DOHH2 (cell line): ENCODE results near the gene HLCS.

ENCODE experiments used
- H3F3A ChIP-seq: fragments of 200-600 bp; sonication (generic), shearing (Covaris generic); 2 replicates; pipeline ENCODE4 v1.6.0; 2016; ENCODE audit warnings: antibody characterized with exemption, mild to moderate bottlenecking; ENCODE audit not compliant: control insufficient read depth, insufficient read depth
- H3K27ac ChIP-seq: fragments of 200-600 bp; sonication (generic); 2 replicates; pipeline ENCODE4 v1.5.1; 2014; ENCODE audit warnings: low read depth, mild to moderate bottlenecking, low read length, moderate library complexity
- H3K27me3 ChIP-seq: fragments of 200-600 bp; sonication (generic); 2 replicates; pipeline ENCODE4 v1.6.1; 2014; ENCODE audit warnings: mild to moderate bottlenecking, low read length, mixed read lengths; ENCODE audit not compliant: control insufficient read depth
- H3K36me3 ChIP-seq: fragments of 200-600 bp; sonication (generic); 2 replicates; pipeline ENCODE4 v1.6.1; 2014; ENCODE audit warnings: mild to moderate bottlenecking, low read length, moderate library complexity, mixed read lengths; ENCODE audit not compliant: control insufficient read depth
- H3K4me1 ChIP-seq: fragments of 200-600 bp; sonication (generic); 2 replicates; pipeline ENCODE4 v1.6.1; 2014; ENCODE audit warnings: mild to moderate bottlenecking, low read length, mixed read lengths; ENCODE audit not compliant: control insufficient read depth
- H3K4me2 ChIP-seq: fragments of 200-600 bp; sonication (generic); 2 replicates; pipeline ENCODE4 v1.6.0; 2014; ENCODE audit warnings: mild to moderate bottlenecking, low read length, moderate library complexity
- H3K4me3 ChIP-seq: fragments of 200-600 bp; sonication (generic); 2 replicates; pipeline ENCODE4 v1.5.1; 2014; ENCODE audit warnings: mild to moderate bottlenecking, low read length, mixed read lengths
- H3K79me2 ChIP-seq: fragments of 200-600 bp; sonication (generic); 2 replicates; pipeline ENCODE4 v1.6.1; 2014; ENCODE audit warnings: mild to moderate bottlenecking, low read length, mixed read lengths; ENCODE audit not compliant: control insufficient read depth
- H3K9me2 ChIP-seq: fragments of 200-600 bp; sonication (generic); replicated peaks from 2 replicates; pipeline ENCODE4 v1.6.1; 2014; ENCODE audit warnings: mild to moderate bottlenecking, low read length, mixed read lengths; ENCODE audit not compliant: control insufficient read depth
- H3K9me3 ChIP-seq: fragments of 200-600 bp; sonication (generic); 2 replicates; pipeline ENCODE4 v1.6.1; 2014; ENCODE audit warnings: antibody characterized with exemption, low read length, mixed read lengths; ENCODE audit not compliant: control insufficient read depth, insufficient read depth
- H4K20me1 ChIP-seq: fragments of 200-600 bp; sonication (generic); 2 replicates; pipeline ENCODE4 v1.6.0; 2014; ENCODE audit warnings: low read depth, mild to moderate bottlenecking, antibody characterized with exemption, low read length, moderate library complexity; ENCODE audit not compliant: control insufficient read depth, insufficient read depth
- EZH2phosphoT487 ChIP-seq: fragments of 200-600 bp; sonication (generic); IDR thresholded peaks from 2 replicates; pipeline ENCODE4 v1.6.1; 2017; ENCODE audit warnings: borderline replicate concordance, mild to moderate bottlenecking, antibody characterized with exemption, low read length, moderate library complexity, mixed read lengths
- TF ChIP-seq, protein P1 (sequence below): fragments of 200-600 bp; sonication (generic); IDR thresholded peaks from one replicate; pipeline ENCODE4 v1.5.1; 2014; ENCODE audit warnings: antibody characterized with exemption, mild to moderate bottlenecking, low read depth, low read length; ENCODE audit not compliant: poor library complexity, severe bottlenecking

Gene HLCS

GRCh38 chr21:36756527-36756926 lies 209.9 kb downstream of the HLCS start:
- Histone ChIP-seq H3K9me2 (no peaks in the 10 kb centered on the region), H3K36me3 (no peaks in the 10 kb centered on the region), H3K4me2 (no peak overlapping the region), H3K4me3 (no peak overlapping the region), H4K20me1 (no peaks in the 10 kb centered on the region), H3K4me1 (no peaks in the 10 kb centered on the region), H3K79me2 (no peaks in the 10 kb centered on the region), H3K27me3 (no peaks in the 10 kb centered on the region), H3K27ac (no peak overlapping the region), H3F3A (no peaks in the 10 kb centered on the region), H3K9me3 (no peaks in the 10 kb centered on the region)
- TF ChIP-seq, protein P1, sequence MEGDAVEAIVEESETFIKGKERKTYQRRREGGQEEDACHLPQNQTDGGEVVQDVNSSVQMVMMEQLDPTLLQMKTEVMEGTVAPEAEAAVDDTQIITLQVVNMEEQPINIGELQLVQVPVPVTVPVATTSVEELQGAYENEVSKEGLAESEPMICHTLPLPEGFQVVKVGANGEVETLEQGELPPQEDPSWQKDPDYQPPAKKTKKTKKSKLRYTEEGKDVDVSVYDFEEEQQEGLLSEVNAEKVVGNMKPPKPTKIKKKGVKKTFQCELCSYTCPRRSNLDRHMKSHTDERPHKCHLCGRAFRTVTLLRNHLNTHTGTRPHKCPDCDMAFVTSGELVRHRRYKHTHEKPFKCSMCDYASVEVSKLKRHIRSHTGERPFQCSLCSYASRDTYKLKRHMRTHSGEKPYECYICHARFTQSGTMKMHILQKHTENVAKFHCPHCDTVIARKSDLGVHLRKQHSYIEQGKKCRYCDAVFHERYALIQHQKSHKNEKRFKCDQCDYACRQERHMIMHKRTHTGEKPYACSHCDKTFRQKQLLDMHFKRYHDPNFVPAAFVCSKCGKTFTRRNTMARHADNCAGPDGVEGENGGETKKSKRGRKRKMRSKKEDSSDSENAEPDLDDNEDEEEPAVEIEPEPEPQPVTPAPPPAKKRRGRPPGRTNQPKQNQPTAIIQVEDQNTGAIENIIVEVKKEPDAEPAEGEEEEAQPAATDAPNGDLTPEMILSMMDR = no peak
- TF ChIP-seq EZH2phosphoT487 = no peak

DNA sequence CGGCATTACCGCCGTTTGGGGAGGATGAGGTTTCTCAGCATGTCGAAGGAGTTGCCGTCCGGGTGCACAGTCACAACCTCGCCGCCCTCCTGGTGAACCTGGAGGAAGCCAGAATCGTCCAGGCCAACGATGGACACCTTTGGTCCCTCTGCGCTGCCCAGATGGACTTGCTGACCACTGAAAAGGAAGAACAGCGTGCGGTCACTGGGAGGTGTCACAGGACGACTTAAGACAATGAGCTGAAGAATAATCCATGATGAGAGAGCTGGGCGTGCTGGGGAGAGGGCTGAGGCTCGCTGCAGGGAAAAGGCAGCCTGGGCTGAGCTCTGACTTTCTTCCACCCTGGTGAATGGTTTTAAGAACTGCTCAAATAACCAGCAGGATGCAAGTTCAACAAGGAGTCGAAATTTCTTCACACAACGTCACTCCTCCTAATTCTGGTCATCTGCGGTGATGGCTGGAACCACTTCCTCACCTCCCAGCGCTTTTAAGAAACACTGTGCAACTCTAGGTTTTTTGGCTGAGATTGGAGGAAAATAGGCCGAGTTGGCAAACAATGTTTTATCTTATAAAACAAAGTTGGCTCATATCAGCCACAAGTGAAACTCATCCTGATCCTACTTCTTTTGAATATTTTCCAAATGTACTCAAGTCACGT lies 212.1 kb downstream of the HLCS start:
- Histone ChIP-seq H3K27ac (no peak overlapping the region), H3K4me1 (no peaks in the 10 kb centered on the region), H3K27me3 (no peaks in the 10 kb centered on the region), H4K20me1 (no peaks in the 10 kb centered on the region), H3K4me3 (no peak overlapping the region), H3K9me3 (no peaks in the 10 kb centered on the region), H3K79me2 (no peaks in the 10 kb centered on the region), H3K4me2 (no peak overlapping the region), H3K9me2 (no peaks in the 10 kb centered on the region), H3F3A (no peaks in the 10 kb centered on the region), H3K36me3 (no peaks in the 10 kb centered on the region)
- TF ChIP-seq EZH2phosphoT487 = no peak
- TF ChIP-seq, protein P1 = no peak

DNA sequence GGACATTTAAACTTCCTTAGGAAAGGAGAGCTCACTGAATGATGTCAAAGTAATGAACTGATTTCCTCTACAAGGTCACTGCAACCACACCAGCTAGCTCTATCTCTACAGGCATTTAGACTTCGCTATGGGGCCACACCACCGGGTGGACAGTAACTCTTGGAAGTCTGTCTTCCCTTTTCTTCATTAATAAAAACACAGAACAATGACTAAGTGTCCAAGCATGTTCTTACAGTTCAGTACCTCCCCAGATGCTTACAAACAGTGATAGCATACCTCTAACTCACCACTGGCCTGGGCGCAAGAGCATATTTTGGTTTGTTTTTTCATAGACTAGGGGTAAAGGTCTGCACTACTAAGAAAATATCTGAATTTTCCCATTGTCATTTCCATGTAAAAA lies 212.9 kb downstream of the HLCS start:
- Histone ChIP-seq H3K9me2 (no peaks in the 10 kb centered on the region), H4K20me1 (no peaks in the 10 kb centered on the region), H3K27me3 (no peaks in the 10 kb centered on the region), H3F3A (no peaks in the 10 kb centered on the region), H3K4me3 (no peak overlapping the region), H3K9me3 (no peaks in the 10 kb centered on the region), H3K4me1 (no peaks in the 10 kb centered on the region), H3K4me2 (no peak overlapping the region), H3K79me2 (no peaks in the 10 kb centered on the region), H3K27ac (no peak overlapping the region), H3K36me3 (no peaks in the 10 kb centered on the region)
- TF ChIP-seq EZH2phosphoT487 = no peak
- TF ChIP-seq, protein P1 = no peak
